HG03460 (cell line): Measurements from ENCODE around the gene SLC8A2.

Source experiments
- ATAC-seq: cut with Tn5 transposase; IDR thresholded peaks from one replicate; pipeline ENCODE4 v1.9.1; 2021; ENCODE audit not compliant: unreplicated experiment

Gene SLC8A2

DNA sequence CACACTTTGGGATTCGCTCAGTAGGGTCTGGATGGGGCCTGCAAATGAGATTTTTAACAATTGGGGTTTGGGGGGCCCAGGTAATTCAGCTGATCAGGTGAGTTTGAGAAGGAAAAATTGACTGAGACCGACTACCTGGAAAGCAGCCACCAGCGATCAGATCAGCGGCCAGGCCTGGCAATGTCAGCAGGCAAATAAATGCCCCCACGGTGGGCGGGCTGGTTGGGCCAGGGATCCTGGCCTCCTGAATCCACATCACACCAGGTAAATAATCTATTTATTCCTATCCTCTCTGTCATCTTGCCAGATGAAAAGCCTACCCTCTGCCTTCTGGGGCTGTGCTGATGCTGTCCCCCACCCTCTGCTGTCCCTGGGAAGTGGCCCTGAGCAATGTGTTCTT lies 33.8 kb upstream of the SLC8A2 start:
- ATAC-seq, result no peak

DNA sequence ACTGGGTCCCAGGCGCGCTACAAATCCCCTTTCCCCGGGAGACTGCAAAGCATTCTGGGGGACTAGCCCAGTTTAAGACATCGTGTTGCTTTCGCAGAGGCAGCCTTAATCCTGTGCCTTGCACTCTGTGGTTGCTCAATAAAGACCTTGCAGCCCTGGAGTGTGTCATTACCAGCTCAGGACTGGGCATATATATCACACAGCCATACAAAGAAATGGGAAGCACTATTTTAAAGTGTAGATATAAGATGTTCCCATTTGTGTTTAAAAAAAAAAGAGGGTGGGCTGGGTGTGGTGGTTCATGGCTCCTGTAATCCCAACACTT lies 32.1 kb upstream of the SLC8A2 start:
- ATAC-seq, result no peak

DNA sequence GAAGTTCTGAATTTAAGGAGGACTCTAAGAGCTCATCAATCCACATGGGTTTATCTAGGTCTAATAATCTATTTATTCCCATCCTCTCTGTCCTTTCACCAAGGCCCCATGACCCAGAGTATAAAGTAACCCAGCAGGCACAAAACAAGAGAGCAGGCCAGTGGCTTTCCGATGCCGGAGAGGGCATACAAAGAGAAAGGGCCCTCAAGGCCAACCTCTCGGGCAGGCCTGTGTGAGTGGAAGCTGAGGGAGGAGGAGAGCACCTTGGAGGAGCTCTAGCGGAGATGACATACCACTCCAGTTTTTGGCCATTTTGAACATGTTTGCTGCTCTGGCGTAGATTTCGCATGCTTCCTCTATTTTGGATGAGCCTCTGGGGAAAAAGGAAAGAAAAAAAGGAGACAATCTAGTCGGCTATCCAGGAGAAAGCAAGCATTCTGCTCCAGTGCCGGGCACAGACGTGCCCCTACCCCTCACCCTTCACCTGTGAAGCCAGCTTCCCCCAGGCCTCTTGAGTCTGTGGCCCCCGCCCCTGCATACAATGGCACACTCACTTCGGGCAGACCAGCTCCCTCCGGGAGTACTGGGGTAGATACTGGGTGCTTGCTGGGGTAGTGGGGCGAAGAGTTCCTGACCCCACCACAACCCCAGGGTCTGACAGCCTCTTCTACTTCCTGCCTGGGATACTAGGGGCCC lies 31.6 kb upstream of the SLC8A2 start:
- no peak for ATAC-seq

DNA sequence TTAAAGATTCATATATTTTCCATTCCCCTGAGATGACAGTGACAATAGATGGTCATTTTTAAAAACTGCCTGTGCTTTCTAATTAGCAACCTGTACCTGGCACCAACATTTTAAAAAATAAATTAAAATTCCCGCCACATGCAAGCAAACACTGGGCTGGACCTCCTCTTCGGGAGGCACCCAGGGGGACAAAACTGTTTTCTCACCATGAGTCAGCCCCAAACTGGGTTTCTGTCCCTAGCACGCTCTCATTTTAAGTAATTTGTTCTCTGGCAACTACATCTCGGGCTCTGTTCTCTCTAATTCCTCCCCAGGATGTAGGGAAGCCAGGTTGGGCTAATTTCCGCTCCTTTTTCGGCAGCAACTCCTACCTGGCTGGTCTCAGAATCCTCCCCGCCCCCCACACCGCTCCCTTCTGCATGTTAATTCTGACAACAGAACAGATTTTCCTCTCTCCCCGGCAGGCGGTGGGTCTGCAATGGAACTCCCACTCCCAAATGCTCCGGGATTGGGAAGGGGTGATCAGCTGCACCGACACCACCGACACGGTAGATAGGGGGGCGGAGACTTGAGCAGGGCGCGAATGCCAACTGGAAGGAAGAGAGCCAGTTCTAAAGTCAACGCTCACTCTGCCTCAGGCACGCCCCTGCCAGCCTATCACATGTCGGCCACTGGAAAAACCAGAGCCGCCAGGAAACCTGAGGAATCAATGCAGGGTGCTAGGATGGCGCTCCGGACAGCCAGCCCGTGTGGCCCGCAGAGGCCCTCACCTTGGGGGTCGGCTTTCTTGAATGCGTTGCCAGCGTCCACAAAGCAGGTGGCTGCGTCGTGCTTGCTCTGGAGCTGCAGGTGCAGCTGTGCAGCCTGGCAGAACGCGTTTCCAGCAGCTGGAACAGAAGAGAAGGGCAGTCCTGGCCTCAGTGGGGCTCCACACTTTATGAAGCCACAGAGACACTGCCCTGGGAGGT lies 28.5 kb upstream of the SLC8A2 start:
- no peak for ATAC-seq

DNA sequence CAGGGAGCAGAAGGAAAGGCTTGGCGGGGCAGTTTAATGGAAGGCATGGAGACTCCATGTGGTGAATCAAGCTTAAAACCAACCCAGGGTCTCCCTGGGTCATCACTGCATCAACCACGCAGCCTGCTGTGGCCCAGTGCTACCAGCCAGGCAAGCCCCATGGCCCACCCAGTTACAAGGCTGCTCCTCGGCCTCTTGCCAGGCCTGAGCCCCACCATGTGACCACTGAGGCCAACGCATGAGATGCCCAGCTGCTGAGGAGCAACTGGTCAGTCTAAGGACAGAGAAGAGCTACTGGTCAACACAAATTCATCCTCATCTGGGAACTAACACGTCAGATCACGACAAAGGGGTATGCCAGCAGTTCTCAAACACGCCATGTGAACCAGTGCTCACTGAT lies 27.7 kb upstream of the SLC8A2 start:
- ATAC-seq, result no peak

DNA sequence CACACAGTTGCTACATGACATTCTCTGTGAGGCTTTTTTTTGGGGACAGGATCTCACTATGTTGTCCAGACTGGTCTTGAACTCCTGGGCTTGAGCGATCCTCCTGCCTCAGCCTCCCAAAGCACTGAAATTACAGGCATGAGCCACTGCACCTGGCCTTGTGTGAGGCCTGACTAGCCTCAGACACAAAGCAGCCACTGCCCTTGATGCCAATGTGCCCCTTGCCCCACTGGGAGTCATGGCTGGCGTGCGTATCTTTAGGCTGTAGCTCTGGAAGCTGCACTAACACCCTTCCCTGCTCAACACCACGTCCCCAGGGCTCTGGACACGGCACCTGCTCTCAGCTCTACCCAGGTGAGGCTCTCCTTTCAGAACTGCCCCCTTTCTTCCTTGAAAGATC lies 26.9 kb upstream of the SLC8A2 start:
- ATAC-seq, result no peak

DNA sequence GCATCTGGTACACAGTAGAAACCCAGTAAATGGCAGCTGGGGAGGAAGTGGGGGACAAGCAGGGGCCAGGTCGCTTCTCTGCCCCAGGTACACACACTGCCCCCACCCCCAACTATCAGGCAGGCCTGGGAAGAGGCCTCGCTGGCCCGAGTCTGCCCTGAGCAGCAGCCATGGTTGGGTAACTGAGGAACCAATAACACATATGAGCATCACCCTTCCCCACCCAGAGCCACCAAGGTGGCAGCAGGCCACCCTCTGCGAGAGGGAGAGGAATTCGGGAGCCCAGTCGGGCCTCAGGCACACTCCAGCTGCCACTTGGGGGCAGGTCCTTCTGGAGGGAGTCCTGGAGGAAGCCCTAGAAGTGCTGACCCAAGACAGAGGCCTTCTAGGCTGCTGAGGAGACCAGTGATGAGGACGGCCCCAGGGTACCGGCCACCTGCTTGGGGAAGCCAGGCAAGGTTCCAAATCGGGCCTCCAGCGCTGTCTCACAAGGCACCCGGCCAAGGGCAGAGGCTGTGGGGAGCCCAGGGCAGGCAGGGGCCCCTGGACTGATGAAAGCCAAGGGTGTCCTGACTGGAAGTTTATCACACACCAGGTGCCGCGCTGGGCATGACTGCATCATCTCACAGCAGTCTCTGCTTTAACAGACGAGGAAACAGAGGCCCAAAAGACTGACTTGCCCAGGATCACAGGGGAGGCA lies 26.3 kb upstream of the SLC8A2 start:
- ATAC-seq, result no peak

DNA sequence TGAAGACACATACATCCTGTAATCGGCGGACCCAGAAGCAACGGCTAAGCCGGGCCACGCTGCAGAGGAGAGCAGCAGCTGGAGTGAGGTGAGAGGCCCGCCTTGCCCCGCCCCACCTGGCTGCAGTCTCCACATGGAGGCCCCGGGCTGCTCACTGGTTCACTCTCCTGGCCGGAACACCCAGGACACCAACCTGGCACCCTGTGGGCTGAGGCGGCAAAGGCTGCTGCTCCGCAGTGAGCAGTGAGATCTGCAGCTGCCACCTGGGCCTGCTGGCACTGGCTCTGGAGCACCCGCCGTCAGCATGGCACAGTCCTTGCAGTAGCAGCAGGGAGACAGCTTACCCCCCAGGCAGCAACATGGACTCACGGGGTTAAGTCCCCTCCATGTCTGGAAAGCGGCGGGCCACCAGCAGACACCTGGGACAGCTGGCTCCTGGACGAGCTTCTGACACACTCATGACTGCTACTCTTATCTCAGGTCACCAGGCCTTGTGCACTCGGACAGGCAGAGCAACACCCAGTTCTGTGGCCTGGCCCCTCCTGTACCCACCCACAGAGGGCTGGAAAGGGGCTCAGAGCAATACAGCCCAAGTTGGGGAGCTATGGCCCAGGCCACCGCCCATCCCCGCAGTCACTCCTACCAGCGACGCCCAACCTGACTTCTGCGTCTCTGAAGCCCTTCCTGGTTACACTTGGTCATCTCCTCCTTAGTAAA lies 25.5 kb upstream of the SLC8A2 start:
- ATAC-seq, result no peak

DNA sequence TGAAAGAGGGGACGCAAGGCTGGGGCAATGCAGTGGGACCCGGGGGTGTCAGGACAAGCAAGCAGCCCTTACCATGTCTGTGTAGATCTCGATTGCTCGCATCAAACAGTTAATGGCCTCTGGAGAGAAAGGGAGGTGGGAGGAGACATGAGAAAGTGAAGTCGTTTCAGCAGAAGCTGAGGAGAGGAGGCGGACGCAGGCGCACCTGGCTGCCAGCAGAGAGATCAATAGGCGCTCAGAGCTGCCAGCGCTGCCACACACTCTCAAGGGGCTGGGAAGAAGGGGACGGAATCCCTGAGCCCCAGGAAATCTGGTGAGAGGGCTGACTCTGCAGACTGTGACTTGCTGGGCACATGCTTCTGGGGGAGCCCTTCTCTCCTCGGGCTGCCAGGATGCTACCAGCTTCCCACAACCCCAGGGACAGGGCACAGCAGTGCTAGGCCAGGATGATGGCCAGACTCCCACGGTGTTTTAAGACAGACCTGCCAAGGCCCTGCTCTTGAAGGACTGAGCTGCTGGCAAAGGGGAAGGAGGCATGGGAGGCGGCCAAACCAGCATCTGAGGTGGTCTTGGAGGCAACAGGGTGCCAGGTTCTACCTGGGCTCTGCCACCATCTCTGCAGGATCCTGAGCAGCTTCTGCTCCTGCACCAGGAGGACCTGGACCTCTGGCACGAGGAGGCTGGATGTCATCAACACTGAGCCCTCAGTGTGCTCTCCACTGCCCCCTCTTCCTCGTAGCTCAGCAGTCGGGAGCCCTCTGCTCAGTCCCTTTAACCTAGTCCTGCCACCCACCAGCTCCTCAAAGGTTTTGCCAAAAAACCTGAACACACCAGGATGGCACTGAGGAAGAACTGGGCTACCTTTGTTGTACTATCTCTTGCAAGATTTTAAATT lies 24.0 kb upstream of the SLC8A2 start:
- ATAC-seq, result no peak

DNA sequence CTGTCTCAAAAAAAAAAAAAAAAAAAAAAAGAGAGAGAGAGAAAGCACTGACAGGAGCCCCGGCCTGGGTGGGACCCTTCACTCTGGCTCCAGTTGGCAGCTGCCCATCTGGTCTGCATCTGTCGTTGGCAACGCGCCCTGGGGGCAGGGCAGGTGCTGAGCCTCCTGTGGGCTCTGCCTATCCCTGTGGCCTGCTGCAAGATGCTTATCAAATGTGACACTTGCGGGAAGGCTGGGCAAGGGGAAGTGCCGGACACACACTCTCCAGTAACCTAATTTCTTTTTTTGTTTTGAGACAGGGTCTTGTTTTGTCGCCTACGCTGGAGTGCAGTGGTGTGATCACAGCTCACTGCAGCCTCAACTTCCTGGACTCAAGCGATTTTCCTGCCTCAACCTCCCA lies 23.0 kb upstream of the SLC8A2 start:
- no peak for ATAC-seq

DNA sequence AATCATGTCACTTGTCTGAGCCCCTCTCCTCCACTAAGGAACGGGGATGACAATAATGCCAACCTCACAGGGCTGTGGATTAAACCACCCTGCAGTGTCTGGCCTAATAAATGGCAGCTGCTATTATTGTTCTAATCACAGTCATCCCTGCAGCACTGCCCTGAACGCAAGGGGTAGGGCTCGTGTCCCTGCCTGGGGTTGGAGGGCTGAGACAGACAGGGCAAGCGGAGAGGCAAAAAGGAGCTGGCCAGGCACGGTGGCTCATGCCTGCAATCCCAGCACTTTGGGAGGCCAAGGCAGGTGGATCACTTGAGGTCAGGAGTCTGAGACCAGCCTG lies 22.5 kb upstream of the SLC8A2 start:
- no peak for ATAC-seq

DNA sequence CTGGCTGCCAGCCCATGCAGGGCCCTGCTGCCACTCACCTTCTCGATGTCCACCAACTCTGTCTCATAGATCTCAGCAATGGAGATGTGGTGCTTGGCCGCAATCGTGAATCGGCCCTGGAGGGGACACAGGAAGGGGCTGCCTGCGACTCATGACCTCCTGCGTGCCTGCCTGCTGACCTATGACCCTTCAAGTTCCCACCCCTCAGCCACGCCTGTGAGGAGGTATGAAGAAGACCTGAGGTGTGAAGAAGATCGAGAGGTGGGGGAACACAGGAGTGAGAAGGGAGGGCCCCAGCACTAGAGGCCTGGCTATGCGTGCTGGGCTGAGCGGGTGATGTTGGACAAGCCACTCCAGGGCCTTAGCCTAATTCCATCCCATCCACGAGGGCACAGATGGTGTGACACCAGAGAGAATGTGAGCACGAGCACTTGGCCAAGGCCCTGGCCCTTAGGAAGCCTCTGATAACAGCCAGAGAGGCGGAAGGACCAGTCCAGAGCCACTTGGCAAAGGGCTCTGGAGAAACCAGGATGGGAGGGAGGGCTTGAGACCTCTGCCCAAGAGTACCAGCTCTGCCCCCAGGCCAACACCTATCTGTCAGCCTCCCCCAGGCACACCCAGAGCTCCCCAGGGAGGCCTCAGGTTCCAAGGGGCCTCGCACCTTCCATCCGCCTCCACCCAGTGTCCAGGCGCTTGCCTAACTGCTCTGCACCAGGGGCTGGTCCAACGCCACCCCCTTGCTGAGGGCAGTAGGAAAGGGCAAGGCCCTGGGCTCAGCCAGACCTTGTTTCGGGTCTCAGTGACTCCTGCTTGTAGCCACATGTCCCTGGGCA lies 21.9 kb upstream of the SLC8A2 start:
- no peak for ATAC-seq

DNA sequence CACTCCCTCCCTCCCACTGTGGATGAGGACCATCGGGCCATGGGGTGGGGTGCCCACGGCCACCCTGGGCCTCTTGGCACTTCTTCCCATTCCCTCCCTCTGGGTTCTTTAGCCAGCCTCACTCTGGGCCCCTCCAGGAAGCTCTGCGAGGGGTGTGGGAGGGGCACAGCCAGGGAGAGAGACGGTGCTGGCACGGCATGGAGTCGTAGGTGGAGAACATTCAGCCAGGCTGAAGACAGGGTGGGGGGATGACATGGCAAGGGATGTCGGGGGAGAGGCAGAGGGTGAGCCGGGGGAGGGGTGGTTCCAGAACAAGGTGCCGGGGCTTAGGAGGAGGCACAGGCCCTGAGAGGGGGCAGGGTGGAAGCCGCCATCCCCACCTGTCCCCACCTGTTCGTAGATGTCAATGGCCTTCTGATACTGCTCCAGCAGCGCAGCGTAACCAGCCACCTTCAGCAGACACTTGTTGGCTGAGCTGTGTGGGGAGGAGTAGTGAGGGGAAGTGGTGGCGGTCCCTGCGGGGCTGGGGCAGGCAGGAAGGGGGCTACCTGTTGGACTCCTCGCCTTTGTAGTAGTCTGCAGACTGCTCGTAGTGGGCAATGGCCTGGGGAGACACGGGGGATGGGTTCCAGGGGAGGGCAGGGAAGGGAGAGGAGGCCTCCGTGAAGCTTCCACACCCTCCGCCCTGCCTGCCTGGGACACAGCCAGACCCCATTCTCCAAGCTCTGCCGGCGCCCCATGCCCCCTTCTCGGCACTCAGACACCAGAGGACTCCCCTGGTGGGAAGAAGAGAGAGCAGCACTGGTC lies 21.1 kb upstream of the SLC8A2 start:
- ATAC-seq, result no peak

DNA sequence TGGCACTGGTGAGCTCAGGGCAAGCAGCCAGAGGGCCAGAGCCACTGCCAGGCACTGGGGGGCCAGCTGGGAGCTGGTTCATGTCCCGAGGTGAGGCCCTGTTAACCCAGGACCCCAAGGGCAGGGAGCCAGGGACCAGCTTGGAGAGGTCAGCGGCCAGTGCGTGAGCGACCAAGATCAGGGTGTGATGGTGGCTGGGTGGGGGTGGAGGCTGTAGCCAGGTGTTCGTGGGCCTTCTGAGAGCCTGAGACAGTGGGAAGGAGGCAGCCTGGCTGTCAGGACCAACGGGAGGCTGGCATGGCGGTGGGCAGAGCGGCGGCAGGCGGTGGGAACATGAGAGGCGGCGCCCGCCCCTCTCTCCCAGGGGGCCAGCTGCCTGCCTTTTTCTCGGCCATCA lies 20.4 kb upstream of the SLC8A2 start:
- no peak for ATAC-seq

DNA sequence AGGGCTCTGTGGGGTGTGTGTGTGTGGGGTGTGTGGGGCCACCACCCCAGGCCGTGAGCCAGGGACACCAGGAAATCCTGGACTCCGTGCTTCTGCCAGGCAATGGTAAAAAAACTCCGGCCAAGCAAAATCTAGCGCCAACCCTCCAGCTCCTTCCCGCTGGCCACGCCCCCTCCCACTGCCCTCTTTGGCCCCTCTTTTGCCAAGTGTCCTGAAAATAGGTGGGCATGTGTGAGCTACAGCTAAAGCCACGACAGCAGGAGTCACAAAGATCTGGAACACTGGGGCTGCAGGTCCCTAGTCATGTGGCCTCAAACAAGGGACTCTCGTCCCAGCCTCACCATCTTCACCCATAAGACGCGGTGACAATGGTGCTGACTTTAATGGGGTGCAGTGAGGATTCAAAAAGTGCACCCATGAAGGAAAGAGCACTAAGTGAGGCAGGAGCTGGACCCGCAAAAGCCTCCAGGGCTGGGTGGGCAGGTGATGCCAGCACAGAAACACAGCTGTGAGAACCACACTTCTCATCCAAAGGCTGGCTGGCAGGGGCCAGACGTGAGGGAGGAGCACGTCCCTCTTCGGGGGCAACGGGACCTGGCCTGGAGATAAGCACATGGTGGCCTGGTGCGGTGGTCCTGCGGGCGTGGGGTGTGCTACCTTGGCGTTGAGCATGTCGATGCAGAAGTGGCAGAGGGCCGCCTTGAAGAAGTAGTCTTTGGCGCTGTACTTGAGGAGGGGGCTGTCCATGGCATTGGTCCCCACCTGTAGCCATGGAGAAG lies 19.9 kb upstream of the SLC8A2 start:
- ATAC-seq, result no peak

DNA sequence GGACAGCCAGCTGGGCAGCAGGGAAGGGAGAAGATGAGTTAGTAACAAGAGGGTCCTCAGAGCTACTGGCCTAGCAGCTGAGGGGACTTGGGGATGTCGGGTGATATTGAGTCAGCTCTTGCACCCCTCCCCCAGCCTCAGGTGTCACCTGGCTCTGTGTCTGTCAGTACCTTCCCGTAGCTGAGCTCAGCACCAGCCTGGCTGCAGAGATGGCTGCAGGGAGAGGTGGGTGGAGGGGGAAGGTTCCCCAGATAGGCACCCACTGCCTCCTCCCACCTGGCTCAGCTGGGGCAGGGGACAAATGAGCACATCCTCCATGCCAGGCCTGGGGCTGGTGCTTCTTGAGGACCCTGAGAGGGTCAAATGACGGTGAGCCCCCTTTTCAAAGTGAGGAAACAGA lies 19.2 kb upstream of the SLC8A2 start:
- no peak for ATAC-seq

DNA sequence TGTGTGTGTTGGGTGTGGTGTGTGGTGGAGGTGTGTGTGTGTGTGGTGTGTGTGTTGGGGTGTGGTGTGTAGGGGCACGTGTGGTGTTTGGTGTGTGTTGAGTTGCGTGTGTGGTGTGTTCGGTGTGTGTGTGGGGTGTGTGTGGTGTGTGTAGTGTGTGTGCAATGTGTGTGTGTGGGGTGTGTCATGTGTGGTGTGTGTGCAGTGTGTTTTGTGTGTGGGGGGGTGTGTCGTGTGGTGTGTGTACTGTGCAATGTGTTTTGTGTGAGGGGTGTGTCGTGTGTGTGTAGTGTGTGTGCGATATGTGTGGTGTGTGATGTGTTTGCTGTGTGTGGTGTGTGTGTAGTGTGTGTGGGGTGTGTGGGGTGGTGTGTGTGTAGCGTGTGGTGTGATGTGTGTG lies 18.3 kb upstream of the SLC8A2 start:
- ATAC-seq, result no peak
